H1 (cell line): ENCODE results near the gene CDK8. TPM values are rescaled to one million over a fixed set of nuclear protein-coding genes. Genes with fewer than 3 reads are reported as not detected.

Experiments
- CHD7 ChIP-seq: fragments of 300-600 bp; sonication (generic); IDR thresholded peaks from 2 replicates; pipeline ENCODE4 v1.7.1; 2012; ENCODE audit warnings: low read length, moderate library complexity, mild to moderate bottlenecking, inconsistent platforms; ENCODE audit not compliant: insufficient replicate concordance
- CREB1 ChIP-seq: IDR thresholded peaks from 2 replicates; pipeline ENCODE4 v1.6.1; 2012; ENCODE audit warnings: inconsistent platforms
- CTBP2 ChIP-seq: IDR thresholded peaks from 2 replicates; pipeline ENCODE4 v1.7.0; 2011; ENCODE audit warnings: borderline replicate concordance, mild to moderate bottlenecking, moderate library complexity, mixed read lengths, low read length; ENCODE audit not compliant: insufficient read depth, insufficient read length
- E2F6 ChIP-seq: IDR thresholded peaks from 2 replicates; pipeline ENCODE4 v1.6.1; 2012; ENCODE audit warnings: inconsistent platforms
- GABPA ChIP-seq: IDR thresholded peaks from 2 replicates; pipeline ENCODE4 v1.6.1; 2011; ENCODE audit warnings: mild to moderate bottlenecking, low read length, moderate library complexity, borderline replicate concordance; ENCODE audit not compliant: insufficient read depth
- SIRT6 ChIP-seq: IDR thresholded peaks from one replicate; pipeline ENCODE4 v1.7.1; 2012; ENCODE audit warnings: low read length, inconsistent platforms
- SIX5 ChIP-seq: IDR thresholded peaks from 2 replicates; pipeline ENCODE4 v1.6.1; 2011; ENCODE audit warnings: mild to moderate bottlenecking, low read depth, low read length
- TEAD4 ChIP-seq: IDR thresholded peaks from 2 replicates; pipeline ENCODE4 v1.6.1; 2012; ENCODE audit warnings: low read depth, low read length, inconsistent platforms, mixed read lengths
- YY1 ChIP-seq: IDR thresholded peaks from 2 replicates; pipeline ENCODE4 v1.6.1; 2011; ENCODE audit warnings: low read depth, mild to moderate bottlenecking, low read length
- polyA plus RNA-seq, 7 experiments: library from polyadenylated mRNA; depleted of rRNA in 3 of 7; stranded (reverse) in 5 of 7; unstranded in 2 of 7; fragments of >200 nt in 5 of 7; fragments of 200-250 nt in 2 of 7; gene quantifications; 1 replicate in 5 of 7; 2 replicates in 1 of 7; 4 replicates in 1 of 7; pipeline versions ENCODE4 v1.2.1 to v1.2.3, GENCODE V29; 2011 to 2013; ENCODE audit warnings: missing spikeins in 2 of 7, mixed read lengths in 2 of 7
- total RNA-seq: library from RNA; stranded (reverse); fragmentation: NEBNext Ultra II Directional; extraction: Animal tissue kit (Norgen Biotek cat#: 25700); gene quantifications from 2 replicates; pipeline ENCODE4 v1.2.1, GENCODE V29; 2021

The CDK8 gene
- total and polyA plus RNA-seq, 2 of the 8 experiments (the other 6 are each of a cell fraction or from before 2014, with no cell fraction given): 22.1 to 25.6 TPM

GRCh38 chr13:26370553-26370952 is 116.6 kb downstream of the CDK8 start (continued):
- no peak for TF ChIP-seq CHD7
- TF ChIP-seq TEAD4: no peak
- no peak for TF ChIP-seq CREB1
- TF ChIP-seq GABPA: no peak
- TF ChIP-seq SIRT6: no peak
- no peak for TF ChIP-seq E2F6
- no peak for TF ChIP-seq YY1
- no peak for TF ChIP-seq SIX5
- no peak for TF ChIP-seq CTBP2
